HepG2 (cell line): ENCODE measurements around the gene A1CF. TPM values are rescaled to one million over a fixed set of nuclear protein-coding genes. Genes with fewer than 3 reads are reported as not detected.

Experiments
- ATAC-seq: fragments of 200-7000 bp; cut with Tn5 transposase; 3 replicates; pipeline ENCODE4 v1.9.1; 2020; ENCODE audit warnings: mild to moderate bottlenecking, moderate library complexity
- BruUV-seq: library from RNA; stranded (reverse); fragments of 400-500 nt; replicated peaks from 2 replicates; lab custom pipeline; 2021; lab: Mats Ljungman, UMichigan
- CTCF ChIA-PET: fragments of 300-600 bp; formaldehyde crosslinking; extraction: SDS; loops from one replicate; lab custom pipeline; 2021; ENCODE audit warnings: low total read pairs, inconsistent platforms, low intra/inter-chr PET ratio; lab: Yijun Ruan, JAX
- POLR2A ChIA-PET: fragments of 350-600 bp; sonication (Branson Sonifier 250); formaldehyde crosslinking; loops from one replicate; lab custom pipeline; 2020; ENCODE audit warnings: antibody characterized with exemption, inconsistent platforms; lab: Yijun Ruan, JAX
- DNase-seq: peaks from one replicate; pipeline ENCODE4 v3.0.0-alpha.2; 2015; ENCODE audit warnings: low spot score
- FAIRE-seq: peaks from 3 replicates; lab custom pipeline; 2011; peaks lifted over from hg19 to GRCh38; lab: Jason Lieb, UNC
- H2AFZ ChIP-seq: one replicate; pipeline ENCODE4 v1.6.1; 2011; ENCODE audit warnings: low read length, inconsistent platforms
- H3K27ac ChIP-seq: fragments of 300-600 bp; 3 replicates; pipeline ENCODE4 v1.8.0; 2011; ENCODE audit warnings: mixed run types, mild to moderate bottlenecking, mixed read lengths, low read length, inconsistent platforms; ENCODE audit not compliant: insufficient read depth; ENCODE audit errors: extremely low read length
- H3K27me3 ChIP-seq, 2 experiments: fragments of 200-600 bp in 1 of 2; 2 replicates in 1 of 2; 3 replicates in 1 of 2; pipeline versions ENCODE4 v1.6.0 to v1.8.0; 2011; ENCODE audit warnings: low read length in 2 of 2, mild to moderate bottlenecking in 2 of 2, moderate library complexity in 2 of 2, inconsistent platforms in 1 of 2; ENCODE audit not compliant: insufficient read depth in 2 of 2, control insufficient read depth in 1 of 2
- H3K36me3 ChIP-seq, 2 experiments: fragments of 200-600 bp in 1 of 2; replicated peaks in 1 of 2; 2 replicates in 1 of 2; 3 replicates in 1 of 2; pipeline versions ENCODE4 v1.5.1 to v1.8.0; 2011; ENCODE audit warnings: low read length in 2 of 2, inconsistent platforms in 1 of 2; ENCODE audit not compliant: insufficient read depth in 2 of 2, control insufficient read depth in 1 of 2
- H3K4me1 ChIP-seq: 2 replicates; pipeline ENCODE4 v1.5.1; 2012; ENCODE audit warnings: low read length, inconsistent platforms; ENCODE audit not compliant: insufficient read depth
- H3K4me2 ChIP-seq: 2 replicates; pipeline ENCODE4 v1.6.0; 2011; ENCODE audit warnings: low read depth, low read length, inconsistent platforms
- H3K4me3 ChIP-seq, 3 experiments: fragments of 200-600 bp in 1 of 3; sonication (generic), shearing (Covaris generic) in 1 of 3; replicated peaks in 1 of 3; 2 replicates each; pipeline ENCODE4 v1.5.1; 2011 to 2016; ENCODE audit warnings: low read length in 3 of 3, inconsistent platforms in 2 of 3, low read depth in 2 of 3, mild to moderate bottlenecking in 2 of 3, control low read depth in 1 of 3, mixed read lengths in 1 of 3; ENCODE audit not compliant: insufficient read depth in 1 of 3
- H3K79me2 ChIP-seq: one replicate; pipeline ENCODE4 v1.6.1; 2011; ENCODE audit warnings: low read length, inconsistent platforms; ENCODE audit not compliant: insufficient read depth
- H3K9ac ChIP-seq: 2 replicates; pipeline ENCODE4 v1.6.0; 2011; ENCODE audit warnings: mild to moderate bottlenecking, low read depth, low read length, inconsistent platforms; ENCODE audit not compliant: insufficient read depth
- H3K9me3 ChIP-seq: 2 replicates; pipeline ENCODE4 v1.5.1; 2012; ENCODE audit warnings: mild to moderate bottlenecking, low read length
- H4K20me1 ChIP-seq: 2 replicates; pipeline ENCODE4 v1.6.0; 2011; ENCODE audit warnings: inconsistent platforms, mild to moderate bottlenecking, low read length, moderate library complexity; ENCODE audit not compliant: insufficient read depth
- E2F2 ChIP-seq: sonication (generic); formaldehyde crosslinking; IDR thresholded peaks from 2 replicates; pipeline ENCODE4 v1.4.0; 2020; ENCODE audit warnings: missing genetic modification reagents, borderline replicate concordance
- HDAC2 ChIP-seq: sonication (generic); formaldehyde crosslinking; IDR thresholded peaks from 2 replicates; pipeline ENCODE4 v1.4.0; 2020; ENCODE audit warnings: missing genetic modification reagents
- IKZF1 ChIP-seq: fragments of 450-650 bp; IDR thresholded peaks from 2 replicates; pipeline ENCODE4 v1.7.1; 2016
- KLF9 ChIP-seq: IDR thresholded peaks from 2 replicates; pipeline ENCODE4 v1.6.1; 2016; ENCODE audit warnings: low read depth
- KMT2A ChIP-seq: sonication (generic); formaldehyde crosslinking; IDR thresholded peaks from 2 replicates; pipeline ENCODE4 v1.4.0; 2020; ENCODE audit warnings: missing genetic modification reagents
- RAD51 ChIP-seq: fragments of 450-650 bp; IDR thresholded peaks from 2 replicates; pipeline ENCODE4 v1.6.1; 2016; ENCODE audit warnings: borderline replicate concordance
- YEATS2 ChIP-seq: sonication (generic); formaldehyde crosslinking; IDR thresholded peaks from 2 replicates; pipeline ENCODE4 v1.4.0; 2020; ENCODE audit warnings: missing genetic modification reagents, borderline replicate concordance
- ZNF138 ChIP-seq: sonication (generic); formaldehyde crosslinking; IDR thresholded peaks from 2 replicates; pipeline ENCODE4 v1.5.0; 2020; ENCODE audit warnings: mild to moderate bottlenecking, low read depth, missing genetic modification reagents
- ZNF678 ChIP-seq: sonication (generic); formaldehyde crosslinking; IDR thresholded peaks from 2 replicates; pipeline ENCODE4 v1.4.0; 2020; ENCODE audit warnings: mild to moderate bottlenecking, missing genetic modification reagents
- WGBS: methylation state at CpG from one replicate; pipeline ENCODE4 v1.1.6; 2017; ENCODE audit warnings: low lambda C conversion rate; 5-methylcytosine and 5-hydroxymethylcytosine counted together
- in situ Hi-C: cut with HindIII; loops from 2 replicates; pipeline ENCODE4 v1.10.0; 2017; ENCODE audit warnings: low pct_unique_long_range_greater_than_20kb; ENCODE audit not compliant: extremely low pct_ligation_motif_present
- intact Hi-C: fragments of 100-400 bp; cut with micrococcal nuclease; formaldehyde crosslinking; loops from one replicate; pipeline ENCODE4 v1.10.0; 2022; ENCODE audit not compliant: unreplicated experiment
- polyA plus RNA-seq, 8 experiments: library from polyadenylated mRNA; depleted of rRNA in 3 of 8; stranded (reverse) in 7 of 8; unstranded in 1 of 8; fragments of >200 nt; fragmentation: Illumina TruSeq in 4 of 8; extraction: Trizol in 4 of 8; gene quantifications; 2 replicates each; pipeline versions ENCODE4 v1.2.1 to v1.2.3, GENCODE V29; 2011 to 2016; ENCODE audit warnings: low read depth in 4 of 8, missing spikeins in 1 of 8, mixed read lengths in 1 of 8; ENCODE audit not compliant: insufficient read depth in 1 of 8
- total RNA-seq, 5 experiments: library from RNA; depleted of rRNA; stranded (reverse); fragments of >200 nt; fragmentation: Illumina TruSeq; extraction: Trizol; gene quantifications; 2 replicates each; pipeline ENCODE4 v1.2.3, GENCODE V29; 2016; ENCODE audit warnings: low read depth in 1 of 5
- TF ChIP-seq, protein P1 (sequence below): sonication (generic); formaldehyde crosslinking; IDR thresholded peaks from 2 replicates; pipeline ENCODE4 v1.4.0; 2020; ENCODE audit warnings: mild to moderate bottlenecking, missing genetic modification reagents

Gene A1CF
- total and polyA plus RNA-seq, 2 of the 13 experiments (the other 11 are each of a cell fraction or from before 2014, with no cell fraction given) = 56.1 to 58.1 TPM

DNA sequence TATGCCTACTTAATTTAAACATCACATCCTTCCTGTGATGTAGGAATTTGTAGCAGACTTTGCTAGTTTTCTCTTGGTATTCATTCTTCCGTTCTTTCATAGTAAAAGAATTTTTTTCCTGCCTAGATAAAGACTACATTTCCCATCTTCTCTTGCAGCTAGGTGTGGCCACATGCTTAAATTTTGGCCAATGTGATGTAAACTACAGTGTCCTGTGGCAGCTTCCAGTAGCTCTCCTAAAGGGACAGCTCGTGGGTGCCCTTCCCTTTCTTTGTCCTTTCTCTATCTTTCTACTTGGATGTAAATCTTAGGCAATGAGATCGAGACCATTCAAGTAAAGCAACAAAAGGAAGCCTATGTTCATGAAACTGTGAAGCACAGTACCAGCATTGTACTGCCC lies 87.1 kb downstream of the A1CF start:
- peak; percentile 19; the same call in 2 of the 3 replicates for ATAC-seq
- DNase-seq = no peak
- no peak overlapping the region for H3K27ac ChIP-seq
- intact Hi-C loops = loop anchor here (10.0 kb wide), 1 partner anchor 197 kb away; no protein-coding TSS in a partner anchor
- H3K4me2 ChIP-seq = no peak overlapping the region
- no peaks in the 10 kb centered on the region for H4K20me1 ChIP-seq
- no peak for FAIRE-seq
- H3K79me2 ChIP-seq = no peaks in the 10 kb centered on the region
- H3K9ac ChIP-seq = no peak overlapping the region
- no peaks in the 10 kb centered on the region for H3K36me3 ChIP-seq
- no peak overlapping the region for H3K4me3 ChIP-seq
- in situ Hi-C loops = no loop called here
- H3K9me3 ChIP-seq = no peaks in the 10 kb centered on the region
- ChIA-PET CTCF (no interaction called here), POLR2A (no interaction called here)
- H3K27me3 ChIP-seq = no peaks in the 10 kb centered on the region
- 84% methylated on average over 3 of the region's 3 CpGs for WGBS
- TF ChIP-seq YEATS2 (CRISPR knock-in tag) (no peak), ZNF138 (CRISPR knock-in tag) (no peak), IKZF1 (no peak), ZNF678 (CRISPR knock-in tag) (no peak), RAD51 (no peak), KMT2A (CRISPR knock-in tag) (no peak), HDAC2 (no peak), E2F2 (CRISPR knock-in tag) (no peak), KLF9 (CRISPR knock-in tag) (no peak)
- TF ChIP-seq, protein P1, sequence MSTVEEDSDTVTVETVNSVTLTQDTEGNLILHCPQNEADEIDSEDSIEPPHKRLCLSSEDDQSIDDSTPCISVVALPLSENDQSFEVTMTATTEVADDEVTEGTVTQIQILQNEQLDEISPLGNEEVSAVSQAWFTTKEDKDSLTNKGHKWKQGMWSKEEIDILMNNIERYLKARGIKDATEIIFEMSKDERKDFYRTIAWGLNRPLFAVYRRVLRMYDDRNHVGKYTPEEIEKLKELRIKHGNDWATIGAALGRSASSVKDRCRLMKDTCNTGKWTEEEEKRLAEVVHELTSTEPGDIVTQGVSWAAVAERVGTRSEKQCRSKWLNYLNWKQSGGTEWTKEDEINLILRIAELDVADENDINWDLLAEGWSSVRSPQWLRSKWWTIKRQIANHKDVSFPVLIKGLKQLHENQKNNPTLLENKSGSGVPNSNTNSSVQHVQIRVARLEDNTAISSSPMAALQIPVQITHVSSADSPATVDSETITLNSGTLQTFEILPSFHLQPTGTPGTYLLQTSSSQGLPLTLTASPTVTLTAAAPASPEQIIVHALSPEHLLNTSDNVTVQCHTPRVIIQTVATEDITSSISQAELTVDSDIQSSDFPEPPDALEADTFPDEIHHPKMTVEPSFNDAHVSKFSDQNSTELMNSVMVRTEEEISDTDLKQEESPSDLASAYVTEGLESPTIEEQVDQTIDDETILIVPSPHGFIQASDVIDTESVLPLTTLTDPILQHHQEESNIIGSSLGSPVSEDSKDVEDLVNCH (CRISPR knock-in tag) = no peak
- peaks cover 10% of the 10 kb centered on the region for H3K4me1 ChIP-seq
- BruUV-seq = no TSS peak
- no peak overlapping the region for H2AFZ ChIP-seq
